Lung (tissue), 12 donors: Measurements from ENCODE around the gene KCTD3. TPM values are rescaled to one million over a fixed set of nuclear protein-coding genes. Genes with fewer than 3 reads are reported as not detected.

Experiments used
- ATAC-seq: fragments of 200-7000 bp; cut with Tn5 transposase; one replicate; pipeline ENCODE4 v1.9.1; 2020; ENCODE audit warnings: moderate number of reproducible peaks; ENCODE audit not compliant: insufficient read depth, low FRiP score
- DNase-seq, 3 donors: peaks; one replicate each; pipeline ENCODE4 v3.0.0-alpha.2; 2013 to 2017
- H3K27ac ChIP-seq, 2 donors: one replicate each; pipeline ENCODE4 v1.5.1; 2013; ENCODE audit warnings: mild to moderate bottlenecking in 2 of 2, moderate library complexity in 2 of 2, control low read depth in 1 of 2, inconsistent platforms in 1 of 2, low read depth in 1 of 2, low read length in 1 of 2
- H3K27me3 ChIP-seq, 3 donors: one replicate each; pipeline ENCODE4 v1.5.1; 2013; ENCODE audit warnings: low read length in 2 of 3; ENCODE audit not compliant: control insufficient read depth in 3 of 3, insufficient read depth in 3 of 3
- H3K36me3 ChIP-seq, 4 donors: one replicate each; pipeline ENCODE4 v1.5.1; 2013; ENCODE audit warnings: low read length in 4 of 4, mild to moderate bottlenecking in 1 of 4, moderate library complexity in 1 of 4; ENCODE audit not compliant: control insufficient read depth in 4 of 4, insufficient read depth in 4 of 4
- H3K4me1 ChIP-seq, 5 donors: one replicate each; pipeline ENCODE4 v1.5.1; 2013; ENCODE audit warnings: low read length in 5 of 5, mild to moderate bottlenecking in 2 of 5, moderate library complexity in 1 of 5; ENCODE audit not compliant: control insufficient read depth in 5 of 5, insufficient read depth in 5 of 5
- H3K4me3 ChIP-seq: one replicate; pipeline ENCODE4 v1.5.1; 2013; ENCODE audit warnings: mild to moderate bottlenecking, control low read depth, moderate library complexity
- H3K9ac ChIP-seq, 2 donors: one replicate each; pipeline ENCODE4 v1.5.1; 2013; ENCODE audit warnings: low read length in 2 of 2, control low read depth in 1 of 2; ENCODE audit not compliant: insufficient read depth in 1 of 2
- H3K9me3 ChIP-seq, 4 donors: one replicate each; pipeline ENCODE4 v1.5.1; 2013; ENCODE audit warnings: low read length in 3 of 4, mild to moderate bottlenecking in 1 of 4, moderate library complexity in 1 of 4; ENCODE audit not compliant: control insufficient read depth in 4 of 4, insufficient read depth in 3 of 4
- CTCF ChIP-seq: IDR thresholded peaks from 2 replicates; pipeline ENCODE4 v1.5.1; 2012; ENCODE audit warnings: mild to moderate bottlenecking; ENCODE audit errors: control extremely low read depth, extremely low read depth
- WGBS, 2 donors: extraction: QIAGEN DNeasy Blood & Tissue Kit; methylation state at CpG; one replicate each; pipeline ENCODE4 v1.1.7; 2013; 5-methylcytosine and 5-hydroxymethylcytosine counted together
- polyA plus RNA-seq, 2 donors: library from polyadenylated mRNA; stranded (reverse); fragments of 200-250 nt; gene quantifications; one replicate each; pipeline ENCODE4 v1.2.1, GENCODE V29; 2013
- total RNA-seq, 2 donors: library from RNA; depleted of rRNA in 1 of 2; stranded (reverse); fragments of >200 nt in 1 of 2; gene quantifications; one replicate each; pipeline ENCODE4 v1.2.1, GENCODE V29; 2014 to 2021
- donor health status: control.
- donor health status: control.
- donor health status: Bipolar disorder and iron deficiency.
- donor health status: healthy.
- donor health status: DM: yes; HTN: yes; CAD: no.

Gene KCTD3
- total and polyA plus RNA-seq, 4 donors: 11.6 to 47.5 (median 18.1) TPM

- no peaks in the 10 kb centered on the region for H3K27me3 ChIP-seq
- TF ChIP-seq CTCF: no peak
- DNase-seq: no peak
- ATAC-seq: no peak
- H3K36me3 ChIP-seq: no peaks in the 10 kb centered on the region
- no peak overlapping the region for H3K9ac ChIP-seq
- H3K27ac ChIP-seq: no peak overlapping the region
- H3K9me3 ChIP-seq: peaks cover 0 to 2% (median 0%) of the 10 kb centered on the region in 4 donors
- H3K4me3 ChIP-seq: no peak overlapping the region
- WGBS, 2 donors: 70 to 82% methylated on average over 1 of the region's 1 CpG
- H3K4me1 ChIP-seq: peaks cover 0 to 1% (median 0%) of the 10 kb centered on the region in 5 donors
These were observed 63.9 kb downstream of the KCTD3 start for GRCh38 chr1:215631040-215631439.

- Histone ChIP-seq H3K27me3 (no peaks in the 10 kb centered on the region), H3K4me3 (no peak overlapping the region), H3K36me3 (no peaks in the 10 kb centered on the region), H3K9me3 (peaks cover 0 to 2% (median 0%) of the 10 kb centered on the region in 4 donors), H3K9ac (no peak overlapping the region), H3K27ac (no peak overlapping the region), H3K4me1 (peaks cover 0 to 5% (median 0%) of the 10 kb centered on the region in 5 donors)
- ATAC-seq: no peak
- TF ChIP-seq CTCF: no peak
- no peak for DNase-seq
- WGBS, 2 donors: 46 to 75% methylated on average over 3 of the region's 3 CpGs
These were observed 64.4 kb downstream of the KCTD3 start for GRCh38 chr1:215631489-215631888.

- Histone ChIP-seq H3K27ac (no peak overlapping the region), H3K27me3 (no peaks in the 10 kb centered on the region), H3K9ac (no peak overlapping the region), H3K36me3 (no peaks in the 10 kb centered on the region), H3K9me3 (peaks cover 0 to 4% (median 0%) of the 10 kb centered on the region in 4 donors), H3K4me1 (peaks cover 0 to 9% (median 4%) of the 10 kb centered on the region in 5 donors), H3K4me3 (no peak overlapping the region)
- ATAC-seq (no peak), DNase-seq (no peak)
- WGBS, 2 donors: 91 to 95% methylated on average over 6 of the region's 6 CpGs
- no peak for TF ChIP-seq CTCF
These were observed 68.7 kb downstream of the KCTD3 start for GRCh38 chr1:215635827-215636226.
